LHCN-M2 (cell line): ENCODE results near the gene DPF3. TPM values are rescaled to one million over a fixed set of nuclear protein-coding genes. Genes with fewer than 3 reads are reported as not detected.
"Not testable (repeated sequence)": the region's sequence is repeated elsewhere in the genome, so short reads cannot be mapped to it uniquely, and the experiment has no call there.

Experiments used
- DNase-seq: peaks from one replicate; pipeline ENCODE4 v3.0.0-alpha.2; 2012; ENCODE audit warnings: low read depth
- total RNA-seq: library from RNA; depleted of rRNA; stranded (reverse); fragments of >200 nt; gene quantifications from 2 replicates; pipeline ENCODE4 v1.2.3, GENCODE V29; 2014

Gene DPF3
- total RNA-seq, 1 experiment from 2014 or later = 9.5 TPM

- no peak for DNase-seq
These were observed 13.1 kb downstream of the DPF3 start for GRCh38 chr14:72880820-72881219.

- DNase-seq = no peak
These were observed 13.7 kb downstream of the DPF3 start for GRCh38 chr14:72880164-72880563.

GRCh38 chr14:72879431-72879830 lies 14.5 kb downstream of the DPF3 start:
- no peak for DNase-seq

GRCh38 chr14:72878746-72879145 lies 15.2 kb downstream of the DPF3 start:
- DNase-seq = no peak

GRCh38 chr14:72876710-72877063 lies 17.2 kb downstream of the DPF3 start:
- DNase-seq = no peak

GRCh38 chr14:72876005-72876709 lies 17.7 kb downstream of the DPF3 start:
- DNase-seq = no peak

- DNase-seq = not testable (repeated sequence)
These were observed 23.0 kb downstream of the DPF3 start for GRCh38 chr14:72870878-72871277.

- DNase-seq = no peak
These were observed 24.2 kb downstream of the DPF3 start for GRCh38 chr14:72869407-72870329.

GRCh38 chr14:72868500-72868899 lies 25.4 kb downstream of the DPF3 start:
- DNase-seq = no peak

GRCh38 chr14:72864712-72865365 lies 29.1 kb downstream of the DPF3 start:
- DNase-seq = no peak

GRCh38 chr14:72863216-72864006 lies 30.5 kb downstream of the DPF3 start:
- DNase-seq = no peak

GRCh38 chr14:72856530-72857266 lies 37.2 kb downstream of the DPF3 start:
- no peak for DNase-seq

GRCh38 chr14:72855913-72856312 lies 38.0 kb downstream of the DPF3 start:
- peak; percentile 73 for DNase-seq

- DNase-seq = no peak
These were observed 41.7 kb downstream of the DPF3 start for GRCh38 chr14:72852194-72852593.

- no peak for DNase-seq
These were observed 42.3 kb downstream of the DPF3 start for GRCh38 chr14:72851635-72852034.

GRCh38 chr14:72850360-72850759 lies 43.5 kb downstream of the DPF3 start:
- DNase-seq = no peak

- DNase-seq = no peak
These were observed 44.7 kb downstream of the DPF3 start for GRCh38 chr14:72849222-72849621.

GRCh38 chr14:72847721-72848120 lies 46.2 kb downstream of the DPF3 start:
- DNase-seq = no peak

GRCh38 chr14:72845683-72846082 lies 48.2 kb downstream of the DPF3 start:
- no peak for DNase-seq

- DNase-seq = no peak
These were observed 48.7 kb downstream of the DPF3 start for GRCh38 chr14:72845196-72845595.

- peak; percentile 40 for DNase-seq
These were observed 49.4 kb downstream of the DPF3 start for GRCh38 chr14:72844524-72844923.
